ENCODE measurements around the gene FAM20C. TPM values are rescaled to one million over a fixed set of nuclear protein-coding genes. Genes with fewer than 3 reads are reported as not detected.

Gene FAM20C
- total and polyA plus RNA-seq, 2 donors (not counting 3 experiments of a cell fraction or from before 2014, with no cell fraction given): 14.2 to 34.5 TPM

DNA sequence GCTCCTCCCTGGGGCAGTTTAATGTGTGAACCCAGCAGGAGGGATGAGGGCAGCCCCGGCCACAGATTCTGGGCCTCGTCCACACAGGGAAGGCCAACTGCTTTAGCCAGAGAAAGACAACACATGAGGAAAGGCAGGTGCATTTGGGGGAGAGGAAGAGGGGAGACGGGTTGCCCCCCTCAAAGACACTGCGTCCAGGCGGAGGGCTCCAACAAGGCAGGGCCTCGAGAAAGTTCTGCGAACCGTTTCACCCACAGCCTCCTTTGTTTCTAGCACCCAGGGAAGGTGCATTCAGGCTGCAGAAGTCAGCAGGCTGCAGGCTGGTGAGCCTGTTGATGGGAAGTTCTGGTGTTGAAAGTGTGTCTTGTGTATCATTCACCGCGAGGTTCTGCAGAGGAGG is 107.7 kb downstream of the FAM20C start:
- H3K4me1 ChIP-seq (ENCODE audit: control insufficient read depth, extremely low read depth, insufficient read depth, low read length): no peaks in the 10 kb centered on the region
- no peak overlapping the region for H3K9ac ChIP-seq (replicated peaks; ENCODE audit: extremely low read depth, insufficient read depth, low read length)
- H3K27ac ChIP-seq (ENCODE audit: insufficient read depth, low read depth, low read length): no peak overlapping the region
- TF ChIP-seq EZH2 (IDR thresholded peaks at IDR 0.05; ENCODE audit: borderline replicate concordance, low read depth, low read length, severe bottlenecking) (no peak), FOS (IDR thresholded peaks at IDR 0.05; ENCODE audit: borderline replicate concordance, insufficient read depth, low read length) (no peak), JUN (IDR thresholded peaks at IDR 0.05; ENCODE audit: borderline replicate concordance, insufficient read depth, insufficient read length, low read depth) (no peak)
- TF ChIP-seq, protein P1, sequence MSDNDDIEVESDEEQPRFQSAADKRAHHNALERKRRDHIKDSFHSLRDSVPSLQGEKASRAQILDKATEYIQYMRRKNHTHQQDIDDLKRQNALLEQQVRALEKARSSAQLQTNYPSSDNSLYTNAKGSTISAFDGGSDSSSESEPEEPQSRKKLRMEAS (IDR thresholded peaks at IDR 0.05; ENCODE audit: insufficient read depth, insufficient read length): no peak
- intact Hi-C loops (cut with micrococcal nuclease) (no loop called here), dilution Hi-C loops (cut with MboI; ENCODE audit: extremely low pct_ligation_motif_present, low sequenced_read_pairs) (no loop called here)
- no peaks in the 10 kb centered on the region for H4K20me1 ChIP-seq (replicated peaks; ENCODE audit: control insufficient read depth, extremely low read depth, insufficient read depth, low read length)
- H3K79me2 ChIP-seq (ENCODE audit: control insufficient read depth, insufficient read depth, low read length): no peaks in the 10 kb centered on the region
- no peak overlapping the region for H2AFZ ChIP-seq (ENCODE audit: low read depth, low read length)
- FAIRE-seq: no peak
- no peaks in the 10 kb centered on the region for H3K9me1 ChIP-seq (replicated peaks; ENCODE audit: control insufficient read depth, extremely low read depth, insufficient read depth, low read length)
- ChIA-PET CTCF (no interaction called here), POLR2A (no interaction called here)
- no peak overlapping the region for H3K4me2 ChIP-seq (ENCODE audit: insufficient read depth, low read length)
- H3K36me3 ChIP-seq (ENCODE audit: control insufficient read depth in 2 of 2, extremely low read depth in 1 of 2, insufficient read depth in 2 of 2, low read length in 2 of 2): no peaks in the 10 kb centered on the region
- DNase-seq (ENCODE audit: low read depth, low spot score): no peak
- no TSS peak for BruUV-seq (replicated peaks)
- H3K4me3 ChIP-seq (replicated peaks in 1 of 3; ENCODE audit: insufficient read depth in 1 of 3, low read depth in 1 of 3, low read length in 3 of 3): no peak overlapping the region
- no peaks in the 10 kb centered on the region for H3K27me3 ChIP-seq (ENCODE audit: control insufficient read depth in 2 of 2, insufficient read depth in 2 of 2, low read length in 2 of 2)
- H3K9me3 ChIP-seq (replicated peaks; ENCODE audit: control insufficient read depth, insufficient read depth, low read length): no peaks in the 10 kb centered on the region

DNA sequence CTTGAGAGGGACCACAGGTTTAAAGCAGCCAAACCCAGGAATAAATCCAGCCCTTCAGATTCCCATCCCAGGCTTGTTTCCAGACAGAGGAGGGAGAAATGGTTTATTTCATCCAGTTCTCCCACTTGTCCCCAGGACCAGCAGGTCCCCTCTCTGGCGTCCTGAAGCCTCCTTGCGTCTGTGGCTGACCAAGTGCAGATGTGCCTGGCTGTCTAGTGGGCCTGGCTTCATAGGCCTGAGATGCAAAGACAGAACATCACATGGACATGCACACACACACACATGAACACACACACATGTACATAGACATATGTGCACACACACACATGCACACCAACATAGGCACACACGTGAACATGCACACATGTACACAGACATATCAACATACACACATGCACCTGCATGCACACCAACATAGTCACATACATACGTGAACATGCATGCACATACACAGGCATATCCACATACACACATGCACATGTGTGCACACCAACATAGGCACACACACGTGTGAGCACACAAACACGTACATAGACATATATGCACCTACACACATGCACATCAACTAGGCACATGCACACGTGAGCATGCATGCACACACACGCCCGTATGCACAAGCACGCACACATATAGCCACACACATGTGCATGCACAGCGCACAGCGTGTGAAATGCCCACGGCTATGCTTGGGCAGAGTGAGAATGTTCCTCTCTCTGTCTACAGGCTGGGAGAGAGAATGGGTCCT is 108.3 kb downstream of the FAM20C start:
- no peaks in the 10 kb centered on the region for H3K27me3 ChIP-seq (ENCODE audit: control insufficient read depth in 2 of 2, insufficient read depth in 2 of 2, low read length in 2 of 2)
- H2AFZ ChIP-seq (ENCODE audit: low read depth, low read length): no peak overlapping the region
- no peaks in the 10 kb centered on the region for H4K20me1 ChIP-seq (replicated peaks; ENCODE audit: control insufficient read depth, extremely low read depth, insufficient read depth, low read length)
- no TSS peak for BruUV-seq (replicated peaks)
- no peak for DNase-seq (ENCODE audit: low read depth, low spot score)
- no peaks in the 10 kb centered on the region for H3K9me3 ChIP-seq (replicated peaks; ENCODE audit: control insufficient read depth, insufficient read depth, low read length)
- H3K4me1 ChIP-seq (ENCODE audit: control insufficient read depth, extremely low read depth, insufficient read depth, low read length): no peaks in the 10 kb centered on the region
- ChIA-PET CTCF (no interaction called here), POLR2A (no interaction called here)
- H3K9me1 ChIP-seq (replicated peaks; ENCODE audit: control insufficient read depth, extremely low read depth, insufficient read depth, low read length): no peaks in the 10 kb centered on the region
- H3K27ac ChIP-seq (ENCODE audit: insufficient read depth, low read depth, low read length): no peak overlapping the region
- FAIRE-seq: no peak
- no peaks in the 10 kb centered on the region for H3K36me3 ChIP-seq (ENCODE audit: control insufficient read depth in 2 of 2, extremely low read depth in 1 of 2, insufficient read depth in 2 of 2, low read length in 2 of 2)
- dilution Hi-C loops (cut with MboI; ENCODE audit: extremely low pct_ligation_motif_present, low sequenced_read_pairs): no loop called here
- H3K4me3 ChIP-seq (replicated peaks in 1 of 3; ENCODE audit: insufficient read depth in 1 of 3, low read depth in 1 of 3, low read length in 3 of 3): no peak overlapping the region
- no peak for TF ChIP-seq POLR2A (IDR thresholded peaks at IDR 0.05; ENCODE audit: low read depth, low read length)
- TF ChIP-seq, protein P2, sequence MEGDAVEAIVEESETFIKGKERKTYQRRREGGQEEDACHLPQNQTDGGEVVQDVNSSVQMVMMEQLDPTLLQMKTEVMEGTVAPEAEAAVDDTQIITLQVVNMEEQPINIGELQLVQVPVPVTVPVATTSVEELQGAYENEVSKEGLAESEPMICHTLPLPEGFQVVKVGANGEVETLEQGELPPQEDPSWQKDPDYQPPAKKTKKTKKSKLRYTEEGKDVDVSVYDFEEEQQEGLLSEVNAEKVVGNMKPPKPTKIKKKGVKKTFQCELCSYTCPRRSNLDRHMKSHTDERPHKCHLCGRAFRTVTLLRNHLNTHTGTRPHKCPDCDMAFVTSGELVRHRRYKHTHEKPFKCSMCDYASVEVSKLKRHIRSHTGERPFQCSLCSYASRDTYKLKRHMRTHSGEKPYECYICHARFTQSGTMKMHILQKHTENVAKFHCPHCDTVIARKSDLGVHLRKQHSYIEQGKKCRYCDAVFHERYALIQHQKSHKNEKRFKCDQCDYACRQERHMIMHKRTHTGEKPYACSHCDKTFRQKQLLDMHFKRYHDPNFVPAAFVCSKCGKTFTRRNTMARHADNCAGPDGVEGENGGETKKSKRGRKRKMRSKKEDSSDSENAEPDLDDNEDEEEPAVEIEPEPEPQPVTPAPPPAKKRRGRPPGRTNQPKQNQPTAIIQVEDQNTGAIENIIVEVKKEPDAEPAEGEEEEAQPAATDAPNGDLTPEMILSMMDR (IDR thresholded peaks at IDR 0.05; ENCODE audit: extremely low read depth in 1 of 2, insufficient read depth in 1 of 2, low read depth in 1 of 2, low read length in 2 of 2): no peak
- no peak for TF ChIP-seq JUN (IDR thresholded peaks at IDR 0.05; ENCODE audit: borderline replicate concordance, insufficient read depth, insufficient read length, low read depth)
- intact Hi-C loops (cut with micrococcal nuclease): no loop called here
- H3K4me2 ChIP-seq (ENCODE audit: insufficient read depth, low read length): no peak overlapping the region
- no peak overlapping the region for H3K9ac ChIP-seq (replicated peaks; ENCODE audit: extremely low read depth, insufficient read depth, low read length)
- H3K79me2 ChIP-seq (ENCODE audit: control insufficient read depth, insufficient read depth, low read length): no peaks in the 10 kb centered on the region
